Gastroesophageal sphincter (tissue), 3 donors: ENCODE data around the gene PRR13.

Experiments
- POLR2A ChIP-seq, 2 donors: fragments of 450-650 bp; IDR thresholded peaks; one replicate each; pipeline ENCODE4 v1.6.1; 2017; ENCODE audit warnings: antibody characterized with exemption in 2 of 2, mild to moderate bottlenecking in 2 of 2, moderate library complexity in 1 of 2
- POLR2AphosphoS5 ChIP-seq: sonication (generic); formaldehyde crosslinking; IDR thresholded peaks from one replicate; pipeline ENCODE4 v1.6.1; 2017; ENCODE audit warnings: antibody characterized with exemption
- TF ChIP-seq, protein P1 (sequence below), 4 experiments: fragments of 200-600 bp in 2 of 4; fragments of 450-650 bp in 2 of 4; sonication (generic) in 1 of 4; IDR thresholded peaks; one replicate each; pipeline ENCODE4 v1.5.1; 2017 to 2019; ENCODE audit warnings: antibody characterized with exemption in 4 of 4, mild to moderate bottlenecking in 2 of 4, moderate library complexity in 2 of 4

DNA sequence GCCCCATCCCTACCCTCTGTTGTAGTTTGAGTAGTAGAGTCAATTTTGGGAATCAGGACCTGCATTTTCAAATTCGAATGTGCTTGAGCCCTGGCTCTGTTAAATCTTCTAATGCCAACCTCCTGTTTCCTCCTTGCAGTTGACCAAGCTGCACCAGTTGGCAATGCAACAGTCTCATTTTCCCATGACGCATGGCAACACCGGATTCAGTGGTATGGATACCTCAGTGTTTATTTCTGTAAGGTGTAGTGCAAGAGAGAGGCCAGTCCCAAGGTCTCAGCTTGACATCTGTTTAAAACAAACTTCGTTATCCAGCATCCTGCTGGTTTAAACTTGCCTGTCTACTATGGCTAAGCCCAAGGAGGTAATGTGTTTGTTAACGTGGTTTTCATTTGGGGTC, 25.5 kb downstream of the PRR13 start:
- TF ChIP-seq POLR2A (IDR thresholded peaks at IDR 0.05) (no peak), POLR2AphosphoS5 (no peak)
- TF ChIP-seq, protein P1, sequence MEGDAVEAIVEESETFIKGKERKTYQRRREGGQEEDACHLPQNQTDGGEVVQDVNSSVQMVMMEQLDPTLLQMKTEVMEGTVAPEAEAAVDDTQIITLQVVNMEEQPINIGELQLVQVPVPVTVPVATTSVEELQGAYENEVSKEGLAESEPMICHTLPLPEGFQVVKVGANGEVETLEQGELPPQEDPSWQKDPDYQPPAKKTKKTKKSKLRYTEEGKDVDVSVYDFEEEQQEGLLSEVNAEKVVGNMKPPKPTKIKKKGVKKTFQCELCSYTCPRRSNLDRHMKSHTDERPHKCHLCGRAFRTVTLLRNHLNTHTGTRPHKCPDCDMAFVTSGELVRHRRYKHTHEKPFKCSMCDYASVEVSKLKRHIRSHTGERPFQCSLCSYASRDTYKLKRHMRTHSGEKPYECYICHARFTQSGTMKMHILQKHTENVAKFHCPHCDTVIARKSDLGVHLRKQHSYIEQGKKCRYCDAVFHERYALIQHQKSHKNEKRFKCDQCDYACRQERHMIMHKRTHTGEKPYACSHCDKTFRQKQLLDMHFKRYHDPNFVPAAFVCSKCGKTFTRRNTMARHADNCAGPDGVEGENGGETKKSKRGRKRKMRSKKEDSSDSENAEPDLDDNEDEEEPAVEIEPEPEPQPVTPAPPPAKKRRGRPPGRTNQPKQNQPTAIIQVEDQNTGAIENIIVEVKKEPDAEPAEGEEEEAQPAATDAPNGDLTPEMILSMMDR (IDR thresholded peaks at IDR 0.05), result no peak
